Adrenal gland (tissue), 5 donors: ENCODE results near the gene OR2T33.

Experiments used
- POLR2A ChIP-seq, 2 donors: fragments of 450-650 bp; IDR thresholded peaks; one replicate each; pipeline ENCODE4 v1.6.1; 2017; ENCODE audit warnings: antibody characterized with exemption in 2 of 2, mild to moderate bottlenecking in 2 of 2, moderate library complexity in 1 of 2
- TF ChIP-seq, protein P1 (sequence below), 6 experiments: fragments of 450-650 bp in 4 of 6; fragments of 200-600 bp in 2 of 6; sonication (generic) in 1 of 6; IDR thresholded peaks; 1 replicate in 5 of 6; 2 replicates in 1 of 6; pipeline versions ENCODE4 v1.5.1 to v1.8.0; 2016 to 2021; ENCODE audit warnings: antibody characterized with exemption in 6 of 6, mild to moderate bottlenecking in 2 of 6, moderate library complexity in 1 of 6
- donor health status: DM: no; HTN: no; CAD: no.

- TF ChIP-seq, protein P1, sequence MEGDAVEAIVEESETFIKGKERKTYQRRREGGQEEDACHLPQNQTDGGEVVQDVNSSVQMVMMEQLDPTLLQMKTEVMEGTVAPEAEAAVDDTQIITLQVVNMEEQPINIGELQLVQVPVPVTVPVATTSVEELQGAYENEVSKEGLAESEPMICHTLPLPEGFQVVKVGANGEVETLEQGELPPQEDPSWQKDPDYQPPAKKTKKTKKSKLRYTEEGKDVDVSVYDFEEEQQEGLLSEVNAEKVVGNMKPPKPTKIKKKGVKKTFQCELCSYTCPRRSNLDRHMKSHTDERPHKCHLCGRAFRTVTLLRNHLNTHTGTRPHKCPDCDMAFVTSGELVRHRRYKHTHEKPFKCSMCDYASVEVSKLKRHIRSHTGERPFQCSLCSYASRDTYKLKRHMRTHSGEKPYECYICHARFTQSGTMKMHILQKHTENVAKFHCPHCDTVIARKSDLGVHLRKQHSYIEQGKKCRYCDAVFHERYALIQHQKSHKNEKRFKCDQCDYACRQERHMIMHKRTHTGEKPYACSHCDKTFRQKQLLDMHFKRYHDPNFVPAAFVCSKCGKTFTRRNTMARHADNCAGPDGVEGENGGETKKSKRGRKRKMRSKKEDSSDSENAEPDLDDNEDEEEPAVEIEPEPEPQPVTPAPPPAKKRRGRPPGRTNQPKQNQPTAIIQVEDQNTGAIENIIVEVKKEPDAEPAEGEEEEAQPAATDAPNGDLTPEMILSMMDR (IDR thresholded peaks at IDR 0.05): no peak
- no peak for TF ChIP-seq POLR2A (IDR thresholded peaks at IDR 0.05)
Observed at GRCh38 chr1:248277876-248278275, at the start of gene OR2T33.
